ENCODE measurements around the gene MAD2L1. TPM values are rescaled to one million over a fixed set of nuclear protein-coding genes. Genes with fewer than 3 reads are reported as not detected.
"Not testable (repeated sequence)": the region's sequence is repeated elsewhere in the genome, so short reads cannot be mapped to it uniquely, and the experiment has no call there.

MAD2L1 gene
- 10 to 100 TPM; 85.4 to 89.2 TPM for total RNA-seq

DNA sequence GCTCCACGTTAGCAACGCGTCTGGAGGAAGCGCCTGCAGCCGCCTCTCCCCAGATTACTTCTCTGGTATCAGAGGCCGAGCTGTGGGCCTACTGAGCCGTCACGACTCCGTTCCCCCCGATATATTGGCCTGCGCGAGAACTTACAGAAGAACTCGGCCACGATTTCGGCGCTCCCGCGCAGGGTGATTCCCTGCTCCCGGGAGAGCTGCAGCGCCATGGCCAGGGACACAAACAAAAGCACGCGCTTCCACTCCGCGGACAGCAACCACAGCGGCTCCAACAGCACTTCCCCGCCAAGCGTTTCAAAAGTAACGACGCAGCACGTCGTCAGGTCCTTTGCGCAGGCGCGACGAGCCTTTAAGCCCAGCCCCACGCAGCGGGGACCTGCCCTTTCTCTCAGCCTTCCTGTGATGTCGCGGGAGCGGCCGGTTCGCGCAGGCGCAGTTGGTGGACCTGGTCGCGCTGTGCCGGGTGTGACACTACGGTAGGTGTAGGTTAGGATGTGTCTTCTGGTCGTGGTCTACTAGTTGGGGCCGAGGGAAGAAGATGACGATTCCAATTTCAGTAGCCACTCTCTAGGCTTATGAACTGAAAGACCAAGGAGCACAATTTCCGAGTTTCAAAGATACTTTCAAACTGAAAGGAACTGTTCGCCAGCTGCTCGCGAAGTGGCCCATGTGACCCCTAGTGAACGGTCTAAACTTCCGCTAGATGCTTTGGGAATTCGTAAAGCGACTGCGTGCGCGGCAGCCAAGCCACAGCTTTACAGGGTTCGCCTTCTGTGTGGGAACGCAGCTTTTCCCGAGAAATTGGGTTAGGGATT, at the start of gene MAD2L1:
Gene MAD2L1, minus strand, starts transcription at position 332 of the 824 bp plus-strand sequence. Its CDS starts 114 bp downstream, at position 218.
- CTCF ChIA-PET = no interaction called here
- POLR2A ChIA-PET = interaction anchor here (1.2 kb wide), 1 partner anchor 438 kb away, joined by 3 read pairs; the partner anchor contains the start of gene PDE5A

DNA sequence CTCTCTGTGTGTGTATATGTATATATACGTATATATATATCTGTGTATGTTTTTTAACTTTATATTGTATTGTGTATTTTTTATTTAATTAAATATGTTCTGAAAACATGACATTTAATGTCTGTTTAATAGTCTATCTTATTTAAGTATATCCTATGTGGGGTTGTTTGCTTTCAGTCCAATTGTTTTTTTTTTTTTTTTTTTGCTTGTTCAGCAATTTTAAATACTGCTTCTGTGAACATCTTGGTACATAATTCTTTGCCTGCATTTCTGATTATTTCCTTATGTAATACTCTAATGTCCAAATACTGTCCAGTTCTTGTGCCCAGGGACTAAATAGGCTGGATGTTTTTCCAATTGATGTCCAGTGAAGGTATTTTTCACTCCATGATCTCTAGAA, 45.1 kb upstream of the MAD2L1 start:
- CTCF ChIA-PET = no interaction called here
- POLR2A ChIA-PET = no interaction called here

DNA sequence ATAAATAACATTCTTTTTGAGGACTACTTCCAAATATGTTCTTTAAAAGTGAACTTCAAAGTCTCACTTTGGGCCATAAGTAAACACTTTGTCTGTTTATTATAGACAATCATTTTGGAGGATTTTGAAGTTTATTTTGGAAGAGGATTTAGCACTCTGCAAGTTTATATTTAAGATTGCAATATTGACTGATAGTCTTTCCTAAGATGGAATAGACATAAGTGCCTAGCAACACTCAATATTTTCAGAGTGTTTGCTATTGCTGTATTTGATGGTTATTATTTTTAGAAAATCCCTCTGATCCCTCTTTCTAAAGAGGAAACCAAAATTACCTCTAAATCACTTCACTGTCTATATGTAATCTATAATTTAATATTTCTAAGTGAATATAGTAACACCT, 42.8 kb upstream of the MAD2L1 start:
- ChIA-PET CTCF (no interaction called here), POLR2A (no interaction called here)

DNA sequence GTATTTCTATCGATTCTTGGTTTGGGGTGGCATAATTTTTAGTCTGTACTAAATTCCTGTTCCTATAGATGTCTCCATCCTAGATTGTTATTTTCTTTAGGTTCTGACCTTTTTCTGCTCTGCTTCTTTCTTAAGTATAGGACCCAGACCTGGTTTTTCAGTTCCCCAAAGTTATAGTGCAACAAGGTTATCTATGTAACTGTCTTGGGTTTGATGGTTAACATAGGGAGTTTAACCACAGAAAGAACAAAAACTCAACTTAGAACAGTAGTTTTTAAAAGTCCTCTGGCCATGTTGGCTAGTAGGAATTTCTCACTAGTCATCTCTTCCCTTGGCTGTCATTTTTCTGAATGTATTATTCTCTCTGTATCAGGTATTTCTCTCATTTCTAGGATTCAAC, 38.8 kb upstream of the MAD2L1 start:
- CTCF ChIA-PET = no interaction called here

DNA sequence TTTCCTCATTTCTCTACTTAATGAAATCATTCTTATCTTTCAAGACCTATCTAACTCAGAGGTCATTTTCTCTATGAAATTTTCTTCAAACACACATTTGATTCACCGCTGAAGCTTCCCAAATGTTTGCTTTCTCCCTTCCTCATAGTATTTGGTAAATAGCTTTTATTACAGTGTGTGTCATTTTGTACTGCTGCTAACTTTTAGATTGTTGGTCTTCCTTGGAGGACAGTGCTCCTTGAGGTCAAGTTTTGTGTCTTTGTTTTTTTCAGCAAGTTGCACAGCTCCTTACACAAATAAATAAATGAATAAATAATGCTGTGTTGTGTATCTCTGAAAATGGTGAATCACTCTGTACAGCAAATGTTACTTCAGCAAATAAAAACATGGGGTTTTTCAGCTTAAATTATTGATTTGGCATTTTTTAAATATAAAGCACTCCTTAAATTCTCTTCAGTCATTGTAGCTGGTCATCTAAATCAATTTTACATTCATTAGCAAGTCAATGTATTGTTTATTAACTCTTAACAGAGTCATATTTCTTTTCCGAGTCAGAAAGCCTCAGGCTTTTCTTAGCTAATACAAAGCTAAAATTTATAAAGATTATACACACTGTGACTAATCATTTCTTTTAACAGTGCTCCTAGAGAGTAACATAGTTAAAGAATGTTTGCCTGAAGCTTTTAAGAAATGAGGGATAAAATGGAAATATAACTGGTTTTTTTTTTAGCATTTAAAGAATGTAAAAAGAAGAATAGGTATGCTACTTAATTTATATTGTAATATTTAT, 30.1 kb upstream of the MAD2L1 start:
- ChIA-PET POLR2A (no interaction called here), CTCF (no interaction called here)

More for the DNA sequence above, 38.8 kb upstream of the MAD2L1 start:
- POLR2A ChIA-PET = no interaction called here

DNA sequence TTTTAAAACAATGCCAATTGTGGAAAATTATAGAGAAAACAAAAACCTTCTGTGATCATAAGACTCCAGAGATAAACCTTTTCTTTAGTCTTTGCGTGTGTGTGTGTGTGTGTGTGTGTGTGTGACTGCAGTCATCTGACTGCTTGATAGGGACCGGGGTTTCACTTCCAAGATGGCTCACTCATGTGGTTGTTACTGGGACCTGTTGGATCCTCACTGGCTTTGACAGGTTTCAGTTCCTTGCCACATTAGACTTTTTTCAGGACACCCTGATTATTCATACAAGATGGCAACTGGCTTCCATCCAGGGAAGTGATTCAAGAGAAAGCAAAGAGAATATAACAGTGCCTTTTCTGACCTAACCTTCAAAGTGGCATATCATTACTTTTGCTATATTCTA, 21.9 kb upstream of the MAD2L1 start:
- ChIA-PET CTCF (no interaction called here), POLR2A (no interaction called here)

DNA sequence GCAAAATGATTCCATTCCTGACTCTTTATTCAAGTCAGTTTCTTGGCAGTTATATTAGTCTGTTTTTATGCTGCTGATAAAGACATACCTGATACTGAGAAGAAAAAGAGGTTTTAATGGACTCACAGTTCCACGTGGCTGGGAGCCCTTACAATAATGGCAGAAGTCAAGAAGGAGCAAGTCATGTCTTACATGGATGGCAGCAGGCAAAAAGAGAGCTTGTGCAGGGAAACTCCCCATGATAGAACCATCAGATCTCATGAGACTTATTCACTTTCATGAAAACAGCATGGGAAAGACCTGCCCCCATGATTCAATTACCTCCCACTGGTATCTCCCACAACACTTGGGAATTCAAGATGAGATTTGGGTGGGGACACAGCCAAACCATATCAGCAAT, 21.4 kb upstream of the MAD2L1 start:
- POLR2A ChIA-PET, CTCF ChIA-PET: not testable (repeated sequence)

DNA sequence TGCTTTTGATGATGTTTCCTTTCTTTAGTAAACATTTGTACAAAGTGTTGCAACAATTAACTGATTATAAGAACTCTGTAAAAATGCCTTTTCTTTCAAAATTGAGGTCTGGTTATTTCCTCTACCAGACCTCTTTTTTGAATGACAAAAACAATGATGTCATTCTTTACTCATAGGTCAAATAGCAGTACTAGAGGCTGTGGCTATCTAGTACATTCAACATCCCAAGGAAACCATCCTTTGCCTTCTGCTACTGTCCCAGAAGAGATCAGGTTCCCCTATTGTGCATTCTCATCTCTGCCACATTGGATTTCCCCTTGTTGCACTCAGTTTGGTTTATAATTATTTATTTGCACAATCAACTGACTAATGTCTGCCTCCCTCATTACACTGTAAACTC, 19.1 kb upstream of the MAD2L1 start:
- POLR2A ChIA-PET = no interaction called here
- CTCF ChIA-PET = no interaction called here

DNA sequence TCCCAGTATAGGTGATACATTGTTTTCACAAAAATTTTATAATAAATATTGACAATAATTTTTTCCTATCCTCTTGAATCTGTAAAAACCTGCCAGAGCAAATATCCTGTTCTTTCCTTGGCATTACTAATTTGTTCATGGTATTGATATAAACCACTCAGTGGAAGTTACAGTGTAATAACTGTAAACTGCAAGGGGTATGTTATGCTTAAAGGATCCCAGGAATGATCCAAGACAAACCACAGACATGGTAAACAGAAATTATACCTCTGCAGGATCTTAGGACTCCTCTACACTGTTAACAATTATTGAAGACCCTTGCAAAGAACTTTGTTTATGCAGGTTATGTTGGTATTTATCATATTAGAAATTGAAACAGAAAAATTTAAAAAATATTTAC, 17.7 kb upstream of the MAD2L1 start:
- CTCF ChIA-PET = no interaction called here
- POLR2A ChIA-PET = no interaction called here

DNA sequence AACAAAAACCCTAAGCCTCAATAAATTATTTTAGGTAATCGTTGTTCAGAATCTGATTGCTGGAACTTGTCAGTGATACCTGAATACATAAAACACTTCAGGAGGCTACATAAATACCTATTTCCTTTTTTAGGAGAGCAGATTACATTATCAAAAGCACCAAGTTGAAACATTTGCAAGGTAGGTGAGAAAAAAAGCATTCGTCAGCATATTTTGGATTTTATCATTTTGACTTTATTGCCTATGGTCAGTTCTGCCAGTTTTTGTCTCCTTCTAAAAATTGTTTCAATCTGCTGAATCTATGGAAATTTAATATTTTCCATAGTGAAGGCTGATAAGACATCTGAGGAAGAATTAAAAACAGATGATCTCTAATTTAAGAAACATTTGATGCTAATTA, 16.5 kb upstream of the MAD2L1 start:
- POLR2A ChIA-PET = no interaction called here
- CTCF ChIA-PET = no interaction called here

DNA sequence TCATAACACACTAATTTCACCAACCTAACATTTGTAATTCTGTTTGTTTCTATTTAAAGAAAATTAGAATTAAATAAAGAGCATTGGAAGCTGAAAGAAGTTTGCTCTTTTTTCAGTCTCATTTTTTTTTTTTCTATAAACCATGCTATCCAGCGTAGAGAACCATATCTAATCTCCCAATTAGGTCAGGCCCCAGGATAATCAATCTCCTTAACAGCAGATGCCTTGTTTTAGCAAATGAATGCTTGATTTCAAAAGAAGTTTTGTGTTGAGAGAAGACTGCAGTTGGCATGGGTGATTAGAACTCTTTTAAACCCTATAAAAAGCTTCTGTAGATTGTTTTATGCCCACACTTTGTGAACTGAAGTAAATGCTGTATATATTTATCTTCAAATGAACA, 15.6 kb upstream of the MAD2L1 start:
- ChIA-PET CTCF (no interaction called here), POLR2A (no interaction called here)

DNA sequence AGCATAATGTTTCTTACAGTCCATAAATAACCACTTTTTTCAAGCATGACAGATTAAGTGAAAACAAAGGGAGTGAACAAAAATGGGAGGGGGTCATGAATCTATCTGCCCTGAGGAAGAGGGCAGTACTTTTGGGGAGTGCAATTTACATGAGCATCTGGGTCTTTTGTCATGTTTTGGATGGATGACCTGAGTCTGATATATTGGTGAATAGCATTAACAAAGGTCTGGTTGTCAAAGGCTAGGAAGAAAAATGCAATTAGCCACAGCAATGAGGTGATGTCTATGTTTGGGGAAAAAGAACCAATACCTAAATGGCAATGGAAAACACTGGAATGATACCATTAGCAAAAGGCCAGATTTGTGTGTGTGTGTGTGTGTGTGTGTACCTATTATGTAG, 15.1 kb upstream of the MAD2L1 start:
- ChIA-PET POLR2A (no interaction called here), CTCF (no interaction called here)

DNA sequence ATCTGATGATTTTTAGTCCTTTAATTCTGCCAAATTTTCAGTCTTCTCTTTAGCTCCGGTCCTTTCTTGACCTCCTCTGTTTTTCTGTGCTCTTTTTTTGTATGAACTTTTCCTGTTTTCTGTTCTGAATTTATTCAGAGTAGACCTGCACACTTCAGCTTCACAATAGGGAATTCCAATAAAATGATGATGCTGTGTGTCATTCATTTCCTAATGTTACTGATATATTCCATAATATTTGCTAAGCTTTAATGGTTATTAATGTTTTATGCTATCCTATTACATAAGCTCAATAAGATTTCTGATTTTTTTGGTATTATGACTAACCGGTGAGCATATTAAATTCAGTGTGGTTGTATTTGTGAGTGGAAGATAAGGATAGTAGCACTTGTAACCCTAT, 13.9 kb upstream of the MAD2L1 start:
- CTCF ChIA-PET = no interaction called here

DNA sequence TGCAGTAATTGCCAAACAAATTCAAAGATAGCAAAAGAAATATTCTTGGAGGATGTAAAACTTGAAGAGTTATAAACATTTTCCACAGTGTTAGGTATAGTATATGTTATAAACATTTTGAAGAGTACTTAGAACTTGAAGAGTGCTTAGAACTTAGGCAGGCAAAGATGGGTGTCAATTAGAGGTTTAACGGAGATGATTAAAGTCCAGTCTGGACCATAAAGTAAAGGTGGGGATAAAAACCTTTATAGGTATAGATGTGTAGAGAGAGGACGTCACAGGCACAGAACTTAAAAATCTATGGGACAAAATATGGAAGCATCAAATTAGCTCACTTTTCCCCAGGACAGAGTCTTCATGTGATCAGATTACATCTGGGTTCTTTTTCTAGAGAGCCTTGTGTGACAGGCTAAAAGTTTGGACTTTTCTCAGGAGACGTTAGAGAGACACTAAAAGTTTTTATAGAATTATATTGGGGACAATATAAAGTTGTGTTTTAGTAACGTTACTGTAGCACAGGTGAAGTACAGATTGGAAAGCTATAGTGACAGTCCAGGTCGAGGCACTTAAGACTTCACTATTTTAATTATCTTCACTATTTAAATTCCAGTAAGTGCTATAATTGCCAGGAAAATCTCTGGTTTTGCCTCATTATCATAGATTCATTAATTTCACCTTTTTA, 13.3 kb upstream of the MAD2L1 start:
- ChIA-PET CTCF (no interaction called here), POLR2A (no interaction called here)

More for the DNA sequence above, 13.9 kb upstream of the MAD2L1 start:
- POLR2A ChIA-PET = no interaction called here

DNA sequence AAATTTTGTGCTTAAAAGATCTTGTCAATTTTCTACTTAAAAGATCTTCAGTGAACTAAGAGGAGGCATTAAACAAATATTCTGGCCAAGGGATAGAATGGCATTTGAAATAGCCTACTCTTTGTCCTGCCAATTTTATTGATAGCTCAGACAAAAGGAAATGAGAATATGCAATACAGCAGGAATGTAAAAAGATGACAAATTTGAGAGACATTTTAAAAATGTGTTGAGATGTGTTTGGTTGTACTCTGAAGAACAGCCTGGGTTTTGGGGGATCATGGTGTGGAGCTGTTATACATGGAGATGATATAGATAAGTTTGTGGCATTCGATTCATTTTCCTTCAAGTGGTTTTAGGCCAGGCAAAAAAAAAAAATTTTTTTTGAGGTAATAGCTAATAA, 11.6 kb upstream of the MAD2L1 start:
- ChIA-PET POLR2A (no interaction called here), CTCF (no interaction called here)

DNA sequence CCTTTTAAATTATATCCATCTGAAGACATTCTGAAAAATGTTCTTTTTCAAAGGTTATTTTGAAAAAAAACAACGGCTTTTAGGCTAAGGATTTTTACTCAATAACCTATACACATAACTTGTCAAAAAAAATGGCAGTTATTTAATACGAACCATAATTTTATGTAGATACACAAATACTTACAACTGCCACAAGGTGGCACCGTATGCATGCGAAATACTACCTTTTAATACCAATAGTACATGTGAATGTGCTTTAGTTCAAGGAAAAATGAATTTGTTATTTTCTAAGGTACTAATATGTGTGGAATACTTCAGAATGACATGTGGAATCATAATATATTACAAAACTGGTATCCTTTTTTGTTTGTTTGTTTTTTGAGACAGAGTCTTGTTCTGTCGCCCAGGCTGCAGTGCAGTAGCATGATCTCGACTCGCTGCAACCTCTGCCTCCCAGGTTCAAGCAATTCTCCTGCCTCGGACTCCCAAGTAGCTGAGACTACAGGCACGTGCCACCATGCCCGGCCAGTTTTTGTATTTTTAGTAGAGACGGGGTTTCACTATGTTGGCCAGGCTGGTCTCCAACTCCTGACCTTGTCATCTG, 4.6 kb upstream of the MAD2L1 start:
- CTCF ChIA-PET = no interaction called here

DNA sequence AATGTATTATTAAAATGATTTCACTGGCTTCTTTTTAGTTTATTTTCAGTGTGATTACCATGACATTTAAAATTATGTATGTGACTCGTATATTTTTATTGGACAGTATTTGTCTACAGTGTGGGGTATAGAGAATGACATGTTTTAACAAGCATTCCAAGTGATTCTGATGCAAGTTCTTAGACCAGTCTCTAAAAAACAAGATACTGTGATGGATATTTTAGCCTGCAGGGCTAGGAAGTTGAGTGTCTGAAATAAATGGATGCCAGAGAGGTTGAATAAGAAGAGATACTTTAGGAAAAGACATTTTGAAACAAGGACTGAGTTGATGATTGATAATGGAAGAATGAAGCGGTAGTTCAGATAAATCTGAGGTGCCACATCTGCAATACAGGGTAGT, 3.5 kb upstream of the MAD2L1 start:
- POLR2A ChIA-PET = no interaction called here
- CTCF ChIA-PET = no interaction called here

More for the DNA sequence above, 4.6 kb upstream of the MAD2L1 start:
- POLR2A ChIA-PET = no interaction called here

DNA sequence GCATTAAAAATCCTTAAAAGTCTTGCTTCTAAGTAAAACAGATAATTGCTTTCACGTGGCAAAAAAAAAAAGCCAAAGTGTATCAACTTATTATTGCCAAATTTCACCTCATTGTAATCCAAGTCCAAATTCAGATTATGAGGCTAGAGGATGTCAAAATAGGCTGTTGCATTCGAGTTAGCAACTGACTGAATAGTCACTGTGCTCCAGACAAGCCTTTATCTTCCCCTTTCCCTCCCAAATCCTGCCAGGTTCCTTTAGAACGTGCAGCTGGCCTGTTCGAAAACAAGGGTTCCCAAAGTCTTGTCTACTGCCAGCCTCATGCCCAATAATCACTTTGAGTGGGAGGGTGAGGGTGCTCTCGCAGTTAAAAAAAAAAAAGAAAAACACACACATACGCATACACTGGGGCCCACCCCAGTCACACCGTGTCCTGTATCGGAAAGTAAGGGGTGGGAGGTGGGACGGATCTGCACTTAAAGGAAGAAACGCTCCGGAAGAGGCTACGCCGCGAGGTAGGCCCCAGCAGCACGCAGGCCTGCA, 603 bp downstream of the MAD2L1 start:
- ChIA-PET POLR2A (interaction anchor here (0.7 to 1.2 kb wide), 2 partner anchors 437 to 1159 kb away, joined by 3 to 7 read pairs; partner anchors contain the start of gene PDE5A), CTCF (no interaction called here)

DNA sequence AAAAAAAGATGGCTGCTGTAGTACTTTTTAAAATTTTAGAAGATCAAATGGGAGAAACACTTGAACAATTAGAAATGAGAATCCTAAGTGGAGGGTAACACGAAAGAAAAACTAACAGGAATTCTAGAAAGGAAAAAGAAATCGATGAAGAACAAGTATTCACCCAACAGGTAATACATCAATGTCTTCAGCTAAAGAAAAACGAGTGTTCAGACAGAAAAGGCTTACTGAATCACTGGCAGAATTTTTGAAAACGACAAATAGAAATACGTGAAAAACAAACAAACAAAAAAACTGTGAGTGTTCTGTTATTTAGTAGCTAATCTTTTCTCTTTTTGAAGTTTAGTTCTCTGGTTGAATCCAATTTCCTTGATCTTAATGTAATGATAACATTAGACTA, 1.8 kb downstream of the MAD2L1 start:
- CTCF ChIA-PET = interaction anchor here (1.0 kb wide), 1 partner anchor 436 kb away, joined by 4 read pairs; no protein-coding TSS in a partner anchor
- POLR2A ChIA-PET = no interaction called here

DNA sequence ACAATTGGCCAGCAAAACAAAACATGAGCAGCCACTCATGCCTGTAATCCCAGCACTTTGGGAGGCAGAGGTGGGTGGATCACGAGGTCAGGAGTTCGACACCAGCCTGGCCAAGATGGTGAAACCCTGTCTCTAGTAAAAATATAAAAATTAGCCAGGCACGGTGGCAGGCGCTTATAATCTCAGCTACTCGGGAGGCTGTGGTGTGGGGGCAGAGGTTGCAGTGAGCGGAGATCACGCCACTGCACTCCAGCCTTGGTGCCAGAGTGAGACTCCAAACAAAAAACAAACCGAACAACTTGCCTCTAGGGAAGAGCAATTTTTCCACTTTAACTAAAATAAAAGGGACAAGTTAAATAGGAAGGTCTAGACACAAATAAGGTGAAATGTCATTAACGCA, 2.9 kb downstream of the MAD2L1 start:
- CTCF ChIA-PET, POLR2A ChIA-PET: not testable (repeated sequence)
